ENCODE measurements around the gene ARFGAP1.

DNA sequence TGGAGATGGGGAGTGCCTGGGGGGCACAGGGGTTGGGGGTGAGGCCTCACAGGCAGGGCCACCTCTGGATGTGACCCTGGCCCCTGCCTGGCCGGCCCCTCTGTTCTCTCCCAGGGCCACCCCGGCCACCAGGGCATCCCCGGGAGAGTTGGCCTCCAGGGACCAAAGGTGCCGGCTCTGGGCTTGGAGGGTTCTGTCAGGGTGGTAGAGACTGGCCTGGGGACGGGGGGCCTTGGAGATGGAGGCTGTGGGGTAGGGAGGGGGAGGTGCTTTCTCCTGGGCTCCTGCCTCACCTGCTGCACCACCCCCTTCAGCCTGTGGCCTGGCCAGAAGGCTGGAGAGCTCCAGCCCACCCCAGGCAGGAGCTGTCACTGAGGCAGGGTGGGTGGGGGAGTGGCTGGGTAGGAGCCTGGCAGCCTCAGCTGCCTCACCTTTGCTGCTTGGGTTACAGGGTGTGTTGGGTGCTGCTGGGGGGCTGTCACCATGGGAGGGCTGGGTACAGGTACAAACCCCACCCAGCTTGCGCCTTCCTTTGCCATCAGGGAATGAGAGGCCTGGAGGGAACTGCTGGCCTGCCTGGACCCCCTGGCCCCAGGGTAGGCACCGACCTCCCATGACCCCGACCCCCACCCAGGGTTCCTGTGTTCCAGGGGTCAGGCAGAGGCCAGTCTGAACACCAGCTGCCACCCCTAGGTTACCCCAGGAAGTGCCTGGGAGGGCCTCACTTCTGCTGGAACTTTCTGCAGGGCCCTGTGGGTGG lies 53.1 kb downstream of the ARFGAP1 start:
- TF ChIP-seq, protein P1, sequence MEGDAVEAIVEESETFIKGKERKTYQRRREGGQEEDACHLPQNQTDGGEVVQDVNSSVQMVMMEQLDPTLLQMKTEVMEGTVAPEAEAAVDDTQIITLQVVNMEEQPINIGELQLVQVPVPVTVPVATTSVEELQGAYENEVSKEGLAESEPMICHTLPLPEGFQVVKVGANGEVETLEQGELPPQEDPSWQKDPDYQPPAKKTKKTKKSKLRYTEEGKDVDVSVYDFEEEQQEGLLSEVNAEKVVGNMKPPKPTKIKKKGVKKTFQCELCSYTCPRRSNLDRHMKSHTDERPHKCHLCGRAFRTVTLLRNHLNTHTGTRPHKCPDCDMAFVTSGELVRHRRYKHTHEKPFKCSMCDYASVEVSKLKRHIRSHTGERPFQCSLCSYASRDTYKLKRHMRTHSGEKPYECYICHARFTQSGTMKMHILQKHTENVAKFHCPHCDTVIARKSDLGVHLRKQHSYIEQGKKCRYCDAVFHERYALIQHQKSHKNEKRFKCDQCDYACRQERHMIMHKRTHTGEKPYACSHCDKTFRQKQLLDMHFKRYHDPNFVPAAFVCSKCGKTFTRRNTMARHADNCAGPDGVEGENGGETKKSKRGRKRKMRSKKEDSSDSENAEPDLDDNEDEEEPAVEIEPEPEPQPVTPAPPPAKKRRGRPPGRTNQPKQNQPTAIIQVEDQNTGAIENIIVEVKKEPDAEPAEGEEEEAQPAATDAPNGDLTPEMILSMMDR (IDR thresholded peaks at IDR 0.05; ENCODE audit: low read depth, low read length, poor library complexity, severe bottlenecking) = no peak
- no peak for TF ChIP-seq EZH2phosphoT487 (IDR thresholded peaks at IDR 0.05; ENCODE audit: borderline replicate concordance, low read length)

Data from DOHH2 (cell line).